ENCODE measurements around the gene SLC16A12.
A peak's percentile ranks its signal among the peaks of the same experiment; 100 is the strongest.

The SLC16A12 gene

GRCh38 chr10:89535171-89536012 is at the start of gene SLC16A12:
Gene SLC16A12, minus strand, starts transcription at chr10:89535594. Its CDS starts 73,016 bp downstream, at chr10:89462578.
- peak within 1 kb of the TSS; percentile 45 to 46 for H3K4me3 Mint-ChIP-seq

GRCh38 chr10:89582022-89582421 is 46.6 kb upstream of the SLC16A12 start:
- H3K27ac Mint-ChIP-seq, result no peak overlapping the region

More at GRCh38 chr10:89535171-89536012, at the start of gene SLC16A12:
- H3K9me3 Mint-ChIP-seq, result no peaks in the 10 kb centered on the region
- no peak for DNase-seq
- H3K27me3 Mint-ChIP-seq, result peaks cover 93% of the 10 kb centered on the region
- H3K4me1 Mint-ChIP-seq, result peaks cover 13% of the 10 kb centered on the region
- ATAC-seq, result peak; percentile 66
- H3K27ac Mint-ChIP-seq, result no peak within 1 kb of the TSS

GRCh38 chr10:89580243-89580642 is 44.8 kb upstream of the SLC16A12 start:
- H3K4me1 Mint-ChIP-seq, result no peaks in the 10 kb centered on the region
- no peaks in the 10 kb centered on the region for H3K9me3 Mint-ChIP-seq
- DNase-seq (no peak), ATAC-seq (no peak)
- peaks cover 13% of the 10 kb centered on the region for H3K27me3 Mint-ChIP-seq
- no peak overlapping the region for H3K4me3 Mint-ChIP-seq
- no peak overlapping the region for H3K27ac Mint-ChIP-seq

More at GRCh38 chr10:89582022-89582421, 46.6 kb upstream of the SLC16A12 start:
- H3K27me3 Mint-ChIP-seq, result peaks cover 13% of the 10 kb centered on the region
- no peak overlapping the region for H3K4me3 Mint-ChIP-seq
- ATAC-seq (no peak), DNase-seq (no peak)
- no peaks in the 10 kb centered on the region for H3K9me3 Mint-ChIP-seq
- no peaks in the 10 kb centered on the region for H3K4me1 Mint-ChIP-seq

- no peak for ATAC-seq
- no peaks in the 10 kb centered on the region for H3K9me3 Mint-ChIP-seq
Observed at GRCh38 chr10:89576696-89577095, 41.3 kb upstream of the SLC16A12 start.

GRCh38 chr10:89576022-89576421 is 40.6 kb upstream of the SLC16A12 start:
- no peak overlapping the region for H3K4me3 Mint-ChIP-seq
- DNase-seq (no peak), ATAC-seq (no peak)

More at GRCh38 chr10:89576696-89577095, 41.3 kb upstream of the SLC16A12 start:
- Mint-ChIP-seq H3K27ac (no peak overlapping the region), H3K4me3 (no peak overlapping the region), H3K4me1 (no peaks in the 10 kb centered on the region), H3K27me3 (no peaks in the 10 kb centered on the region)
- no peak for DNase-seq

GRCh38 chr10:89575031-89575430 is 39.6 kb upstream of the SLC16A12 start:
- no peaks in the 10 kb centered on the region for H3K27me3 Mint-ChIP-seq
- H3K4me3 Mint-ChIP-seq, result no peak overlapping the region
- DNase-seq (no peak), ATAC-seq (no peak)
- H3K4me1 Mint-ChIP-seq, result no peaks in the 10 kb centered on the region
- no peaks in the 10 kb centered on the region for H3K9me3 Mint-ChIP-seq
- no peak overlapping the region for H3K27ac Mint-ChIP-seq

More at GRCh38 chr10:89576022-89576421, 40.6 kb upstream of the SLC16A12 start:
- H3K27ac Mint-ChIP-seq, result no peak overlapping the region
- H3K9me3 Mint-ChIP-seq, result no peaks in the 10 kb centered on the region
- H3K27me3 Mint-ChIP-seq, result no peaks in the 10 kb centered on the region
- no peaks in the 10 kb centered on the region for H3K4me1 Mint-ChIP-seq

- H3K27ac Mint-ChIP-seq, result no peak overlapping the region
- DNase-seq (no peak), ATAC-seq (no peak)
- H3K27me3 Mint-ChIP-seq, result no peaks in the 10 kb centered on the region
- H3K4me1 Mint-ChIP-seq, result no peaks in the 10 kb centered on the region
- H3K9me3 Mint-ChIP-seq, result no peaks in the 10 kb centered on the region
- no peak overlapping the region for H3K4me3 Mint-ChIP-seq
Observed at GRCh38 chr10:89574368-89574767, 39.0 kb upstream of the SLC16A12 start.

- ATAC-seq (no peak), DNase-seq (no peak)
- Mint-ChIP-seq H3K4me3 (no peak overlapping the region), H3K27ac (no peak overlapping the region), H3K4me1 (no peaks in the 10 kb centered on the region), H3K9me3 (no peaks in the 10 kb centered on the region), H3K27me3 (peaks cover 15% of the 10 kb centered on the region)
Observed at GRCh38 chr10:89567576-89568245, 32.3 kb upstream of the SLC16A12 start.

GRCh38 chr10:89566992-89567391 is 31.6 kb upstream of the SLC16A12 start:
- ATAC-seq, result no peak
- no peaks in the 10 kb centered on the region for H3K4me1 Mint-ChIP-seq
- no peak overlapping the region for H3K27ac Mint-ChIP-seq
- H3K4me3 Mint-ChIP-seq, result no peak overlapping the region
- no peak for DNase-seq
- H3K27me3 Mint-ChIP-seq, result peaks cover 15% of the 10 kb centered on the region
- H3K9me3 Mint-ChIP-seq, result no peaks in the 10 kb centered on the region

- H3K4me1 Mint-ChIP-seq, result no peaks in the 10 kb centered on the region
- ATAC-seq (no peak), DNase-seq (no peak)
- no peaks in the 10 kb centered on the region for H3K9me3 Mint-ChIP-seq
- H3K4me3 Mint-ChIP-seq, result no peak overlapping the region
- H3K27me3 Mint-ChIP-seq, result peaks cover 15% of the 10 kb centered on the region
- no peak overlapping the region for H3K27ac Mint-ChIP-seq
Observed at GRCh38 chr10:89566095-89566950, 30.9 kb upstream of the SLC16A12 start.

GRCh38 chr10:89565180-89565579 is 29.8 kb upstream of the SLC16A12 start:
- Mint-ChIP-seq H3K4me1 (no peaks in the 10 kb centered on the region), H3K27ac (no peak overlapping the region), H3K27me3 (peaks cover 15% of the 10 kb centered on the region), H3K9me3 (no peaks in the 10 kb centered on the region), H3K4me3 (no peak overlapping the region)
- no peak for ATAC-seq
- DNase-seq, result no peak

GRCh38 chr10:89563861-89564478 is 28.6 kb upstream of the SLC16A12 start:
- no peak overlapping the region for H3K27ac Mint-ChIP-seq
- no peaks in the 10 kb centered on the region for H3K4me1 Mint-ChIP-seq
- peaks cover 15% of the 10 kb centered on the region for H3K27me3 Mint-ChIP-seq
- H3K9me3 Mint-ChIP-seq, result no peaks in the 10 kb centered on the region
- DNase-seq (peak in 1 of 2 donors; percentile 12), ATAC-seq (peak; percentile 69)
- no peak overlapping the region for H3K4me3 Mint-ChIP-seq

- Mint-ChIP-seq H3K27me3 (peaks cover 15% of the 10 kb centered on the region), H3K4me1 (no peaks in the 10 kb centered on the region), H3K27ac (no peak overlapping the region), H3K9me3 (no peaks in the 10 kb centered on the region), H3K4me3 (no peak overlapping the region)
- no peak for ATAC-seq
- DNase-seq, result no peak
Observed at GRCh38 chr10:89563311-89563710, 27.9 kb upstream of the SLC16A12 start.

- Mint-ChIP-seq H3K4me1 (no peaks in the 10 kb centered on the region), H3K9me3 (no peaks in the 10 kb centered on the region), H3K27me3 (no peaks in the 10 kb centered on the region), H3K27ac (no peak overlapping the region), H3K4me3 (no peak overlapping the region)
- ATAC-seq (no peak), DNase-seq (no peak)
Observed at GRCh38 chr10:89556600-89556999, 21.2 kb upstream of the SLC16A12 start.
